Stomach (tissue), 4 donors: Measurements from ENCODE around the gene KRT6B.

Experiments used
- CTCF ChIP-seq, 7 experiments: fragments of 450-650 bp in 4 of 7; fragments of 200-600 bp in 3 of 7; sonication (generic) in 3 of 7; IDR thresholded peaks; one replicate each; pipeline ENCODE4 v1.5.1; 2016 to 2019; ENCODE audit warnings: antibody characterized with exemption in 7 of 7, control low read depth in 2 of 7, mild to moderate bottlenecking in 1 of 7
- EP300 ChIP-seq: sonication (generic); formaldehyde crosslinking; IDR thresholded peaks from one replicate; pipeline ENCODE4 v1.6.1; 2017; ENCODE audit warnings: antibody characterized with exemption
- POLR2A ChIP-seq, 4 donors: fragments of 450-650 bp; IDR thresholded peaks; one replicate each; pipeline ENCODE4 v1.6.1; 2016; ENCODE audit warnings: antibody characterized with exemption in 4 of 4, control low read depth in 2 of 4, mild to moderate bottlenecking in 1 of 4, moderate library complexity in 1 of 4
- POLR2AphosphoS5 ChIP-seq, 3 donors: sonication (generic); formaldehyde crosslinking; IDR thresholded peaks; one replicate each; pipeline ENCODE4 v1.6.1; 2016; ENCODE audit warnings: antibody characterized with exemption in 3 of 3

GRCh38 chr12:52434760-52435530 is 17.0 kb downstream of the KRT6B start:
- no peak for TF ChIP-seq POLR2AphosphoS5 (IDR thresholded peaks at IDR 0.05)
- no peak for TF ChIP-seq CTCF (IDR thresholded peaks at IDR 0.05)
- no peak for TF ChIP-seq POLR2A (IDR thresholded peaks at IDR 0.05)
- no peak for TF ChIP-seq EP300
